Parietal lobe (tissue), 2 donors: ENCODE results near the gene KRTAP19-5. TPM values are rescaled to one million over a fixed set of nuclear protein-coding genes. Genes with fewer than 3 reads are reported as not detected.

Experiments used
- small RNA-seq: library from RNA; depleted of rRNA; stranded (forward); fragments of <200 nt; gene quantifications from one replicate; pipeline ENCODE3, GENCODE V24; 2014; ENCODE audit warnings: low replicate concordance
- total RNA-seq: library from RNA; depleted of rRNA; stranded (reverse); fragments of >200 nt; gene quantifications from one replicate; pipeline ENCODE4 v1.2.3, GENCODE V29; 2014

The KRTAP19-5 gene
- total RNA-seq, result not detected

DNA sequence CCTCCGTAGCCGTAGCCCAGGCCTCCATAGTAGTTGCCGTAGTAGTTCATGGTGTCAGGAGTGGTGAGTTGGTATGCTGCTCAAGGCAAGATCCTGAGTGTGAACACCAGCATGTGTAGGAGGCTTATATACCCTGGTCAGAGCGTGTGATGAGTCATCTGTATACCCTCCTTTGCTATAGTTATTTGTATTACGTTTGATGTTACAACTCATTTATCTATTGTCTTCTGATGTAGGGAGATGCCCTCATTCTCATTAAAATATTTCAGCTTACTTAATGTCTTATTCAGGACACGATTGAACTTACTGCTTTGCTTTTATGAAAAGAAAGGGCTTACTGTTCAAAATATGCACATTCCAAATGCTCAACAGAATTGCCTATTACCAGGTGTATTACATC lies at the start of gene KRTAP19-5:
KRTAP19-5 (minus strand) TSS at position 101 of the 400 bp plus-strand sequence; CDS start at position 50, 51 bp downstream.

DNA sequence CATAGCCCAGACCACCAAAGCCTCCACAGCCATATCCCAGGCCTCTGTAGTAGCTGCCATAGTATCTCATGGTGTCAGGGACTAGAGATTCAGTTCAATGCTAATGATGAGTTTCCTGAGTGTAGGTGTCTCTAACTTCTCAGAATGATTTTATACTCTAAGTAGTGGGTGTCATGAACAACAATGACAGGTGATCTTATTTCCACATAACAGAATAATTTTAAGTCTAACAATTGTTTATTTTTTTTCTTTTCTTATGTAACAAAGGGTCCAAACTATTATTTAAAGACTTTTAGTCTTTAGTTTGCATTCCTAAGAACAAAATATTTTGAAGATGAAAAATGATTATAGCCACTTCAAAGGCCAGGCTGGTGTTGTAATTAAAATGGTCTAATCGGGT lies 39.8 kb upstream of the KRTAP19-5 start, which contains the start of gene KRTAP19-6:
KRTAP19-6 (minus strand) TSS at position 101 of the 400 bp plus-strand sequence; CDS start at position 70, 31 bp downstream.

DNA sequence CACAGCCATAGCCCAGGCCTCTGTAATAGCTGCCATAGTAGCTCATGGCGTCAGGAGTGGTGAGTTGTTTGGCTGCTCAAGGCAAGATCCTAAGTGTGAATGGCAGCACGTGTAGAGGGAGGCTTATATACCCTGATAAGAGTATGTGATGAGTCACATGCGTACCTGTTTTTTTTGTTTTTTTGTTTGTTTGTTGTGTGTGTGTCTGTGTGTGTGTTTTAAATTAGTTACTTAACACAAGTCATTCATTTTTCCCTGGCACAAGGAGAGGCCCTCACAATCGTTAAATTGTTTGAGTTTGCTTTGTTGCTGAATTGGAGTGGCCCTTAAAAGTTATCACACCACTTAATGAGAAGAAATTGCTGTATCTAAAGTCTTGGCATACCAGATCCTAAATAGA lies 4.9 kb downstream of the KRTAP19-5 start, which contains the start of gene KRTAP19-4:
KRTAP19-4 (minus strand) TSS at position 101 of the 400 bp plus-strand sequence; CDS start at position 46, 55 bp downstream.

DNA sequence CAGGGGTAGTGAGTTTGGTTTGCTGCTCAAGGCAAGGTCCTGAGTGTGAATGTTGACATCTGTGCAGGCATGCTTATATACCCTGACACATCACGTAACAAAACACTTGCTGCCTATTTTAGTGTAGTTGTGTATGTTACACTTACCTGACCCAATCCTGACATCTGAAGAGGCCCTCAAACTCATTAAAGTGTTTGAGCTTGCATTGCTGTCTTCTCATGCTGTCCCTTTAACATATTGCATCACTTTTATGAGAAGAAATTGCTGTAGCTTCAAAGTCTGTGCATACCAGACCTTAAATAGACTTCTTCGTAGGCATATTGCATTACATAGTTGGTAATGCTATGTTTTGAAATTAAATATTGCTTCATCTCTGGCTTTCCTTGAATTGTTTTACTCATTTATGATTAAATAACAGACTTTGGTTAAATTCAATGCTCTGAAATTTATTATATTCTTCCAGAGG lies 9.9 kb downstream of the KRTAP19-5 start, which contains the start of gene KRTAP19-3:
KRTAP19-3 (minus strand) TSS at position 51 of the 466 bp plus-strand sequence. CDS start 56 bp downstream, outside the sequence.

DNA sequence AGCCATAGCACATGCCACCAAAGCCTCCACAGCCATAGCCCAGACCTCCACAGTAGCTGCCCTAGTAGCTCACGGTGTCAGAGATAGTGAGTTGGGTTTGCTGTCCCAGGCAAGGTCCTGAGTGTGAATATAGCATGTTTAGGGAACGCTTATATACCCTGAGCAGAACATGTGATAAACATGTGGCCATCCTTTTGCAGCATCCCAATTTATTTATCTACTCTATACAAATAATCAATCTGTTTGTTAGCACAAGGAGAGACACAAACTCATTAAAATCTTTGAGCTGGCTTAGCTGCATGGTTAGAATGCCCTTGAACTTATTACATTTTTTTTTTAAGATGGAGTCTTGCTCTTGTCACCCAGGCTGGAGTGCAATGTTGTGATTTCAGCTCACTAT lies 14.6 kb downstream of the KRTAP19-5 start, which contains the start of gene KRTAP19-2:
KRTAP19-2 (minus strand) TSS at position 101 of the 400 bp plus-strand sequence; CDS start at position 13, 88 bp downstream.

DNA sequence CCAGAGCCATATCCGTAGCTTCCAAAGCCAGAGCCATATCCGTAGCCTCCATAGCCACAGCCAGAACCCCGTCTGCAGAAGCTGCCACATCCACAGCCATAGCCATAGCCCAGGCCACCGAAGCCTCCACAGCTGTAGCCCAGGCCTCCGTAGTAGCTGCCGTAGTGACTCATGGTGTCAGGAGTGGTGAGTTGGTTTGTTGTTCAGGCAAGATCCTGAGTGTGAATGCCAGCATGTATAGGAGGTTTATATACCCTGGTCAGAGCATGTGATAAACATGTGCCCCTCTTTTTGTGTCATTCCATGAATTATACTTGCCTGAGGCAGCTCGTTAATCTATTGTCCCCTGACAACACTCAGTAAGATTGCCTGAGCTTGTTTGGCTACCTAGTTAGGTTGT lies 21.8 kb downstream of the KRTAP19-5 start, which contains the start of gene KRTAP19-1:
KRTAP19-1 (minus strand) TSS at position 223 of the 400 bp plus-strand sequence; CDS start at position 173, 50 bp downstream.

Small RNAs within 50 kb of the gene (small RNA-seq; reads per million reads assigned to genes)
- gene AP000567.1, result not detected
- not detected for gene KRTAP19-10P
- not detected for gene KRTAP19-11P
- not detected for gene KRTAP19-9P

Other genes starting within 250 kb of the KRTAP19-5 start
- not detected for gene KRTAP24-1, start 219.2 kb downstream of the KRTAP19-5 start, total RNA-seq
- not detected for gene KRTAP25-1, start 212.6 kb downstream of the KRTAP19-5 start, total RNA-seq
- not detected for gene KRTAP26-1, start 181.8 kb downstream of the KRTAP19-5 start, total RNA-seq
- not detected for gene KRTAP27-1, start 164.4 kb downstream of the KRTAP19-5 start, total RNA-seq
- gene KRTAP23-1, start 153.5 kb downstream of the KRTAP19-5 start, total RNA-seq, result not detected
- not detected for gene KRTAP13-2, start 129.9 kb downstream of the KRTAP19-5 start, total RNA-seq
- not detected for gene KRTAP13-1, start 106.1 kb downstream of the KRTAP19-5 start, total RNA-seq
- not detected for gene KRTAP13-3, start 76.2 kb downstream of the KRTAP19-5 start, total RNA-seq
- gene KRTAP13-4, start 71.9 kb downstream of the KRTAP19-5 start, total RNA-seq, result not detected
- gene KRTAP15-1, start 61.9 kb downstream of the KRTAP19-5 start, total RNA-seq, result not detected
- gene KRTAP19-1, start 21.8 kb downstream of the KRTAP19-5 start, total RNA-seq, result not detected
- not detected for gene KRTAP19-2, start 14.7 kb downstream of the KRTAP19-5 start, total RNA-seq
- not detected for gene KRTAP19-3, start 10.1 kb downstream of the KRTAP19-5 start, total RNA-seq
- gene KRTAP19-4, start 5.0 kb downstream of the KRTAP19-5 start, total RNA-seq, result not detected
- gene KRTAP19-6, start 39.7 kb upstream of the KRTAP19-5 start, total RNA-seq, result not detected
- not detected for gene KRTAP19-7, start 59.2 kb upstream of the KRTAP19-5 start, total RNA-seq
- not detected for gene KRTAP22-2, start 88.3 kb upstream of the KRTAP19-5 start, total RNA-seq
- gene KRTAP6-3, start 90.3 kb upstream of the KRTAP19-5 start, total RNA-seq, result not detected
- gene KRTAP6-2, start 96.8 kb upstream of the KRTAP19-5 start, total RNA-seq, result not detected
- not detected for gene KRTAP22-1, start 98.9 kb upstream of the KRTAP19-5 start, total RNA-seq
- not detected for gene KRTAP6-1, start 111.8 kb upstream of the KRTAP19-5 start, total RNA-seq
- not detected for gene KRTAP20-1, start 114.3 kb upstream of the KRTAP19-5 start, total RNA-seq
- gene KRTAP20-4, start 118.5 kb upstream of the KRTAP19-5 start, total RNA-seq, result not detected
- gene KRTAP20-2, start 133.1 kb upstream of the KRTAP19-5 start, total RNA-seq, result not detected
- gene KRTAP20-3, start 140.7 kb upstream of the KRTAP19-5 start, total RNA-seq, result not detected
- not detected for gene KRTAP21-3, start 216.6 kb upstream of the KRTAP19-5 start, total RNA-seq
- gene KRTAP21-2, start 245.1 kb upstream of the KRTAP19-5 start, total RNA-seq, result not detected